GM23338 (cell line): ENCODE measurements around the gene ARHGAP10. TPM values are rescaled to one million over a fixed set of nuclear protein-coding genes. Genes with fewer than 3 reads are reported as not detected.

Experiments used
- ATAC-seq: fragments of 200-7000 bp; cut with Tn5 transposase; 3 replicates; pipeline ENCODE4 v1.9.1; 2020
- DNase-seq: peaks from one replicate; pipeline ENCODE4 v3.0.0-alpha.2; 2015; ENCODE audit warnings: low spot score
- H2AFZ ChIP-seq: fragments of 200-600 bp; sonication (generic); 2 replicates; pipeline ENCODE4 v1.8.0; 2016; ENCODE audit warnings: antibody characterized with exemption, mild to moderate bottlenecking, moderate library complexity
- H3F3A ChIP-seq: fragments of 200-600 bp; sonication (generic); replicated peaks from 2 replicates; pipeline ENCODE4 v1.8.0; 2017; ENCODE audit warnings: antibody characterized with exemption, mixed run types, low read depth
- H3K27ac ChIP-seq: fragments of 200-600 bp; sonication (generic); 2 replicates; pipeline ENCODE4 v1.6.1; 2016; ENCODE audit warnings: low read depth
- H3K27me3 ChIP-seq: fragments of 200-600 bp; sonication (generic); 2 replicates; pipeline ENCODE4 v1.8.0; 2016; ENCODE audit warnings: mild to moderate bottlenecking, mixed run types, moderate library complexity; ENCODE audit not compliant: insufficient read depth
- H3K36me3 ChIP-seq: fragments of 200-600 bp; sonication (generic); 2 replicates; pipeline ENCODE4 v1.8.0; 2016; ENCODE audit warnings: mild to moderate bottlenecking; ENCODE audit not compliant: insufficient read depth
- H3K4me1 ChIP-seq: fragments of 200-600 bp; sonication (generic); 2 replicates; pipeline ENCODE4 v1.8.0; 2016; ENCODE audit warnings: mild to moderate bottlenecking, moderate library complexity; ENCODE audit not compliant: insufficient read depth
- H3K4me2 ChIP-seq: fragments of 200-600 bp; sonication (generic); 2 replicates; pipeline ENCODE4 v1.7.1; 2017; ENCODE audit warnings: mixed run types
- H3K4me3 ChIP-seq: fragments of 200-600 bp; sonication (generic); 2 replicates; pipeline ENCODE4 v1.6.1; 2016; ENCODE audit warnings: mixed run types
- H3K79me2 ChIP-seq: fragments of 200-600 bp; sonication (generic); replicated peaks from 2 replicates; pipeline ENCODE4 v1.8.0; 2017; ENCODE audit warnings: mild to moderate bottlenecking; ENCODE audit not compliant: insufficient read depth
- H3K9me2 ChIP-seq: fragments of 200-600 bp; sonication (generic); 2 replicates; pipeline ENCODE4 v1.8.0; 2017; ENCODE audit not compliant: insufficient read depth
- H4K20me1 ChIP-seq: fragments of 200-600 bp; sonication (generic); replicated peaks from 2 replicates; pipeline ENCODE4 v1.8.0; 2017; ENCODE audit warnings: mild to moderate bottlenecking; ENCODE audit not compliant: insufficient read depth
- H3K27ac Mint-ChIP-seq: 2 replicates; pipeline ENCODE4 v1.8.0; 2020; ENCODE audit warnings: inconsistent platforms, mild to moderate bottlenecking, moderate library complexity, mixed read lengths
- H3K27me3 Mint-ChIP-seq: 3 replicates; pipeline ENCODE4 v1.8.0; 2022; ENCODE audit warnings: low read depth, mild to moderate bottlenecking, moderate library complexity, mixed read lengths, inconsistent platforms; ENCODE audit not compliant: insufficient read depth, poor library complexity
- H3K36me3 Mint-ChIP-seq: 3 replicates; pipeline ENCODE4 v1.8.0; 2021; ENCODE audit warnings: low read depth, mild to moderate bottlenecking, inconsistent platforms, moderate library complexity, mixed read lengths
- H3K4me1 Mint-ChIP-seq: 3 replicates; pipeline ENCODE4 v1.8.0; 2020; ENCODE audit warnings: mild to moderate bottlenecking, inconsistent platforms, mixed read lengths
- H3K4me3 Mint-ChIP-seq: 3 replicates; pipeline ENCODE4 v1.8.0; 2021; ENCODE audit warnings: moderate library complexity, mild to moderate bottlenecking, inconsistent platforms, mixed read lengths
- H3K9me3 Mint-ChIP-seq: 3 replicates; pipeline ENCODE4 v1.8.0; 2020; ENCODE audit warnings: moderate library complexity, mild to moderate bottlenecking, inconsistent platforms, mixed read lengths
- CREB1 ChIP-seq: fragments of 250-450 bp; sonication (Bioruptor Pico); IDR thresholded peaks from 2 replicates; pipeline ENCODE4 v1.5.0; 2020; ENCODE audit warnings: low read depth, mild to moderate bottlenecking, moderate library complexity
- CTCF ChIP-seq, 2 experiments: fragments of 200-600 bp in 1 of 2; sonication (generic) in 1 of 2; conservative IDR thresholded peaks; 2 replicates each; pipeline versions ENCODE4 v1.5.1 to v1.6.1; 2016 to 2017; ENCODE audit warnings: antibody characterized with exemption in 2 of 2, low read depth in 2 of 2, mild to moderate bottlenecking in 2 of 2, moderate library complexity in 1 of 2
- ETS1 ChIP-seq: IDR thresholded peaks from 2 replicates; pipeline ENCODE4 v1.6.1; 2016; ENCODE audit warnings: antibody characterized with exemption
- EZH2 ChIP-seq: fragments of 200-600 bp; sonication (generic); IDR thresholded peaks from one replicate; pipeline ENCODE4 v1.8.0; 2017; ENCODE audit warnings: antibody characterized with exemption, mild to moderate bottlenecking, low read depth; ENCODE audit not compliant: unreplicated experiment
- EZH2phosphoT487 ChIP-seq: fragments of 200-600 bp; sonication (generic); IDR thresholded peaks from one replicate; pipeline ENCODE4 v1.8.1; 2018; ENCODE audit warnings: antibody characterized with exemption; ENCODE audit not compliant: unreplicated experiment
- JUNB ChIP-seq: IDR thresholded peaks from one replicate; pipeline ENCODE4 v1.6.1; 2016; ENCODE audit warnings: antibody characterized with exemption; ENCODE audit not compliant: unreplicated experiment
- NANOG ChIP-seq: IDR thresholded peaks from 2 replicates; pipeline ENCODE4 v1.6.1; 2016; ENCODE audit warnings: antibody characterized with exemption, borderline replicate concordance
- POLR2AphosphoS5 ChIP-seq: IDR thresholded peaks from 2 replicates; pipeline ENCODE4 v1.6.1; 2016; ENCODE audit warnings: antibody characterized with exemption, low read depth
- REST ChIP-seq: IDR thresholded peaks from one replicate; pipeline ENCODE4 v1.6.1; 2018; ENCODE audit warnings: antibody characterized with exemption; ENCODE audit not compliant: unreplicated experiment
- STAT1 ChIP-seq: IDR thresholded peaks from one replicate; pipeline ENCODE4 v1.6.1; 2016; ENCODE audit warnings: antibody characterized with exemption; ENCODE audit not compliant: unreplicated experiment
- ZNF114 ChIP-seq: fragments of 250-450 bp; sonication (Bioruptor Pico); IDR thresholded peaks from 2 replicates; pipeline ENCODE4 v1.5.0; 2020; ENCODE audit warnings: mild to moderate bottlenecking, moderate library complexity
- ZNF331 ChIP-seq: fragments of 250-450 bp; sonication (Bioruptor Pico); IDR thresholded peaks from 2 replicates; pipeline ENCODE4 v1.5.0; 2020; ENCODE audit warnings: low read depth, mild to moderate bottlenecking, moderate library complexity
- ZNF462 ChIP-seq: fragments of 250-450 bp; sonication (Bioruptor Pico); IDR thresholded peaks from 2 replicates; pipeline ENCODE4 v1.5.0; 2020; ENCODE audit warnings: mild to moderate bottlenecking, moderate library complexity
- polyA plus RNA-seq: library from polyadenylated mRNA; unstranded; fragments of >200 nt; fragmentation: Nextera tagmentation; extraction: Ambion mirVana; gene quantifications from 2 replicates; pipeline ENCODE4 v1.2.1, GENCODE V29; 2016
- total RNA-seq: library from RNA; depleted of rRNA; stranded (reverse); fragments of >200 nt; shearing (Covaris generic); gene quantifications from 2 replicates; pipeline ENCODE4 v1.2.3, GENCODE V29; 2014

Gene ARHGAP10
- total and polyA plus RNA-seq, 2 experiments from 2014 or later, result 5.1 to 6.3 TPM

- H3F3A ChIP-seq, result no peaks in the 10 kb centered on the region
- H3K4me2 ChIP-seq, result peak overlapping the region; percentile 17
- H3K27ac ChIP-seq, result peak overlapping the region; percentile 52; the same call in 1 of the 2 replicates
- H3K9me2 ChIP-seq, result no peaks in the 10 kb centered on the region
- Mint-ChIP-seq H3K27ac (no peak overlapping the region), H3K36me3 (peaks cover 7% of the 10 kb centered on the region; the same call in 2 of the 3 replicates), H3K4me3 (no peak overlapping the region), H3K27me3 (peaks cover 2% of the 10 kb centered on the region), H3K9me3 (peaks cover 7% of the 10 kb centered on the region; the same call in 2 of the 3 replicates), H3K4me1 (peaks cover 24% of the 10 kb centered on the region)
- no peak for DNase-seq
- H3K4me1 ChIP-seq, result peaks cover 33% of the 10 kb centered on the region
- no peaks in the 10 kb centered on the region for H4K20me1 ChIP-seq
- ATAC-seq, result no peak
- H2AFZ ChIP-seq, result no peak overlapping the region
- no peaks in the 10 kb centered on the region for H3K79me2 ChIP-seq
- no peak overlapping the region for H3K4me3 ChIP-seq
- H3K36me3 ChIP-seq, result no peaks in the 10 kb centered on the region
- no peaks in the 10 kb centered on the region for H3K27me3 ChIP-seq
- TF ChIP-seq POLR2AphosphoS5, result no peak
- no peak for TF ChIP-seq CTCF (conservative IDR thresholded peaks at IDR 0.05; ENCODE audit: low read depth in 2 of 2)
- TF ChIP-seq JUNB, result no peak
- no peak for TF ChIP-seq ZNF462 (CRISPR knock-in tag)
- TF ChIP-seq EZH2, result no peak
- no peak for TF ChIP-seq ETS1
- TF ChIP-seq ZNF114 (CRISPR knock-in tag), result no peak
- no peak for TF ChIP-seq STAT1
- TF ChIP-seq CREB1 (CRISPR knock-in tag), result no peak
- no peak for TF ChIP-seq EZH2phosphoT487
- no peak for TF ChIP-seq NANOG
- TF ChIP-seq ZNF331, result no peak
- TF ChIP-seq REST, result no peak
Observed at GRCh38 chr4:147846318-147847155, 114.6 kb downstream of the ARHGAP10 start.
